Upper lobe of left lung (tissue), 4 donors: ENCODE results near the gene EFEMP2.

ENCODE experiments used
- CTCF ChIP-seq, 6 experiments: fragments of 450-650 bp in 4 of 6; fragments of 200-600 bp in 2 of 6; sonication (generic) in 2 of 6; IDR thresholded peaks; one replicate each; pipeline ENCODE4 v1.5.1; 2016 to 2019; ENCODE audit warnings: antibody characterized with exemption in 6 of 6
- POLR2AphosphoS5 ChIP-seq, 2 donors: sonication (generic); formaldehyde crosslinking; IDR thresholded peaks; one replicate each; pipeline ENCODE4 v1.5.1; 2017; ENCODE audit warnings: antibody characterized with exemption in 2 of 2

- no peak for TF ChIP-seq CTCF (IDR thresholded peaks at IDR 0.05)
- TF ChIP-seq POLR2AphosphoS5 (IDR thresholded peaks at IDR 0.05): no peak
Measured at GRCh38 chr11:65915101-65915820, 42.7 kb upstream of the EFEMP2 start.
